ENCODE data around the gene CYP11A1. TPM values are rescaled to one million over a fixed set of nuclear protein-coding genes. Genes with fewer than 3 reads are reported as not detected.

The CYP11A1 gene
- total RNA-seq, result 1.1 and 1.4 TPM in 2 replicates

DNA sequence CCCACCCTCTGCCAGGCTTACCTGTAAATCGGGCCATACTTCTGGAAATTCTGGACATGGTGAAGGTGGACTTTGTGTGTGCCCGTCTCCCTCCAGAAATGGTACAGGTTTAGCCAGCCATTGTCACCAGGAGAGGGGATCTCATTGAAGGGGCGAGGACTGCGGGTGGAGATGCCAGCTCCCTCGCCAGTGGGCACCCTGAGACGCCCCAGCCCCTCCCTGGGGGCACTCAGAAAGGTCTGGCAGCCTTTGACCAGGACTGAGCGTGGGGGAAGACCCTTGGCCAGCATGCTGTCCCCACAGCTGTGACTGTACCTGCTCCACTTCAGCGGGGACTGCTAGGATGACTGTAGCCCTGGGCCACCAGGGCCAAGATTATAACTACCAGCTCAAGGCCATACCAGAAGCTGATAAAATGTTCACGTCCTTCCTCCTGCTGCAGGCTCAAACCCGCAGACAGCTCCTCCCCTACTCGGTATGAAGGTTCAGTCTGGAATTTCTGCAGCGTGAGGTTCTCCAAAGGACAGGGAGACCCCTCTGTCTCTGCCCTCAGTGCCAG, at the start of gene CYP11A1:
Gene CYP11A1, minus strand, starts transcription at position 351 of the 559 bp plus-strand sequence. Its CDS starts 61 bp downstream, at position 290.

Other genes with a start within 250 kb of the CYP11A1 start
- gene ISLR2, start 237.1 kb downstream of the CYP11A1 start, total RNA-seq, result under 0.01 and 0.28 TPM in 2 replicates
- 79.9 and 157 TPM in 2 replicates for gene ISLR, start 193.9 kb downstream of the CYP11A1 start, total RNA-seq
- 4.8 and 8.5 TPM in 2 replicates for gene STRA6, start 164.9 kb downstream of the CYP11A1 start, total RNA-seq
- 0.14 TPM in 1 of 2 replicates, not detected in the other for gene CCDC33, start 131.3 kb downstream of the CYP11A1 start, total RNA-seq
- gene SEMA7A, start 66.3 kb upstream of the CYP11A1 start, total RNA-seq, result 3.8 and 7.0 TPM in 2 replicates
- 29.8 and 33.1 TPM in 2 replicates for gene UBL7, start 93.5 kb upstream of the CYP11A1 start, total RNA-seq
- 0.71 and 1.4 TPM in 2 replicates for gene ARID3B, start 173.6 kb upstream of the CYP11A1 start, total RNA-seq
- 41.4 and 55.7 TPM in 2 replicates for gene CLK3, start 248.2 kb upstream of the CYP11A1 start, total RNA-seq